Ammon's horn (tissue), 1 donor: ENCODE measurements around the gene RGMA.
"Not testable (repeated sequence)": the region's sequence is repeated elsewhere in the genome, so short reads cannot be mapped to it uniquely, and the experiment has no call there.

Experiments
- DNase-seq: peaks from one replicate; pipeline ENCODE4 v3.0.0-alpha.2; 2016; ENCODE audit warnings: low spot score

RGMA gene

DNA sequence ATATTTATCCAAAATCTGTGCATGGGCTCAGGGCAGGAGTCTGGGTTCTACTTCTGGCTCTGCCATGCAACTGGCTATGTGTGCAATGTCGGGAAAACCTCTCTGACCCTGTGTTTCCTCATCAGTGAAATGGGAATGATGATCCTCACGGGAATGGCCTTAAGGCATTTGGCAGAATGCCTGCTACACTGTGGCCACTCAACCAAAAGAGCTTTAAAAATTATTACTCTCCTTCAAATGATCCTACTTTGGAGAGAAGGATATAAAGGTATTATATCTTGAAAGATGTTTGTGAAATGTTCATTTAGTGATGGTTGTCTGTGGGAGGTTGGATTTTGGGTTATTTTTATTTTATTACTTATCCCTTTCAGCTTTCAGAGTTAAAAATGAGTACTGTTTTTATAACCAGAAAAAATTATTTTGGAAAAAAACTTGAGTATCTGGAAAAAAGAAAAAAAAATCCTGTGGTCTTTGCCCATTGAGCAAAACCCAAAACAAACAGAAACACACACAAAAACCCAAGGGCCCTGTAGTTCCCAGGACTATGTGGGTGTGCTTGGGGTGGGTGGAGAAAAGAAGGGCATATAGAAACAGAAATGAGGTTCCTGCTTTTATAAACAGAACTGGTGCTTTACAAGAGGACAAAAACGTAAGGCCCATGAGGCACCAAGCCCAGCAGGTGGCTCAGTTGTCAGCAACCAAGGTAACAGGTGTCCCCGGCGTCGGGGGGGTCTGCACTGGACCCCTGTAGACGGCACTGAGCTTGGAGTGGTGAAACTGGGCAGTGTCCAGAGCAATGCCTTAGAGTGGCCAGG lies 22.0 kb downstream of the RGMA start:
- no peak for DNase-seq

DNA sequence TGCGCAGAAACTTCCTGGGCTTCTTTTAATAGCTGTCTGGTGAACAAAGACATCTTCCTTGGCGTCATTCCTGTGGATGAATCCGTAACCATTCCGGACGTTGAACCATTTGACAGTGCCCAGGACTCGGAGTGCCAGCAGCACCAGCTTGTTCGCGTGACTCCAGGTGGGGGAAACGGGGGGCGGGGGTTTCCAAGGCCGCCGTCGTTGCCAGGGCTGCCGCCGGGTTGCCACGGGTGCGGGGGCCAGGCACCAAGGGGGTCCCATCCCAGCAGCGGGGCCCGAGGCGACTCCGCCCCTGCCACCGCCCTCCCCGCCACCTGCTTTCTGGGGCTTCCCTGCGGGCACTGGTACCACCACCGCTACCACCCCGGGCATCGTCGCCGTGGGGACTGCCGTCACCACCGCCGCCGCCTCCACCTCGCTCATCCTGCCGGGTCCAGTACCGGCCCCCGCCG lies 22.8 kb downstream of the RGMA start:
- no peak for DNase-seq

GRCh38 chr15:93065641-93066045 lies 23.4 kb downstream of the RGMA start:
- no peak for DNase-seq

DNA sequence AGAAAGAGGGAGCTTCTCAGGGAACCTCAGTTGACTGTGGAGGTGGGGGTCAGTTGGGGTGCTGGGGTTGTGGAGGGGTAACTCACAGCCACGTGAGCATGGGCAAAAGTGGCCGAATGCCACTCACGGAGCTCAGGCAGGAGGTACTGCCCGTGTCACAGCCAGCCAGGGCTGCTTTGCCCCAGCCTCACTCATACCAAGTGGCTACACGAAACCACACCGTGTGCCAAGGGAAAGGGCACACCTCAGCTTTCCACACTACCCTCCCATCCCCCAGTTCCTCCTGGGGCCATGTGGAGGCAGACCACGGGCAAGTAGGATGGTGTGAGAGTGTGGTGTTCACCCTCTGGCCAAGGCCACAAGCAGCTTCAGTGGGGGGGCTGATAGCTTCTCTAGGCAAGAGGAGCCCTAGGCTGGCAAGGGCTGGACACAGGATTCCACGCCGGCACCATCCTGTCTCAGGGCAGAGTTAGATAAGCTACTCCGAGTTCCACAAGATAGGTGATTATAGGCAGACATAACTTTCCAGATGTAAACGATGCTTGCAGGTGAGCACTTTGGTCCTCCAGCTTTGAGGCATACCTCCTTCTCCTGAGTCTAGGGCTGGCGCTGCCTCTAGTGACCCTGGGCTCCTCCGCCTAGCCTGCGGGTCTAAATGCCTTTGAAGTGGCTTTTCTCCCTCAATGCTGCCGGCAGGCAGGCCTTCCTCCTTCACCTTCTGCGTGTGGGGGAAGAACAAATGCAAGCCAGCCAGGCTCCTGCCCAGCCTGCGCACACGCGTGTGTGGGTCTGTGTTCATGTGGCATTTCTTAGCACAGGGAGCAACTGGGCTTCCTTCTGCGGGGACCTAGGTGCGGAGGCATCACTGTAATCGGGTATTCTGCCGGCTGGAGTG lies 25.0 kb downstream of the RGMA start:
- DNase-seq: no peak

DNA sequence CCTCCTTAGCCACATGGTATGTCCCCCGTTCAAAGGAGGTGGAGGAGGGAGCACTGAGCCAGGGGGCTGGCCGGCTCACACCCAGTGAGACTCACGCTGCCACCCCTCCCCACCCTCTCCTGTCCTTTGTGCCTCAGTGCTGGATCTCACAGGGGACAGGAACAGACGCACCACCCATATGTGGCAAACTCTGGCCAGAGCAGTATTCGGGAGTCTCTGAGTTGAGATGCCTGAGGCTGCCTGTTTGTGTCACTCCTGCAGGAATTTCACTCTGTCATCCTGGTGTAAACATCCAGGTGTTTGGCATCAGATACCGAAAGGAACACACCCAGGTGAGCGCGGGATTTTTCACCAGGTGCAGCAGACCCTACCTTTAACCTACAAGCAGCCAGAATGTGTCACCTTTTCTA lies 25.7 kb downstream of the RGMA start:
- no peak for DNase-seq

DNA sequence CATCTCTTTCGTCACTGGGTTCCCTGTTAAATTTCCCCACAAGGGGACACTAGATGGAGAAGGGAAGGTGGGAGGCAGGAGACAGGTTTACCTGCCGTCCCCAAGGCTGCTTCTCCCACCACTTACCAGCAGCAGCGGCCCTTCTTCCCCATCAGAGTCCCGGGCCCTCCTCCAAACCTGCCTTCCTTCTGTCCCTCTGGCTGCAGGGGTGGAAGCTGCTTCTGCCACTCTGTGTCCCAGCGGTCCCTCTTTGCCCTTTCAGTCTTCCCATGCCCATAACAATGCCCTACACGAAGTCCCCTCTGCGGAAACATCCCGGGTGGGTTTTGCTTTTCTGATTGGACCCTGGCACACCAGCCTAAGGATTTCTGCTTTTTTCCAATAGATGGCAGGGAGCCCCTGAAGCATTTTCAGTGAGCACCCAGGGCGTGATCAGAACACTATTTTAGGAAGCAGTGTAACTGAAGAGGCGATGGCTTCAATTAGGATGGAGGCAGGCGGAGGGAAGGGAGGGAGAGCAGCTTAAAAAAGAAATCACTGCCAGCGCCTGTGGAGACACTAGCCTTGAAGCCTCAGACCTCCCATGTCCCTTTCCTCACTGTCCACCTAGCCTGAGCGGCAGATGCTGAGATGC lies 26.3 kb downstream of the RGMA start:
- not testable (repeated sequence) for DNase-seq

GRCh38 chr15:93060336-93061248 lies 28.4 kb downstream of the RGMA start:
- DNase-seq: no peak

- no peak for DNase-seq
Observed at GRCh38 chr15:93059442-93059841, 29.6 kb downstream of the RGMA start.

DNA sequence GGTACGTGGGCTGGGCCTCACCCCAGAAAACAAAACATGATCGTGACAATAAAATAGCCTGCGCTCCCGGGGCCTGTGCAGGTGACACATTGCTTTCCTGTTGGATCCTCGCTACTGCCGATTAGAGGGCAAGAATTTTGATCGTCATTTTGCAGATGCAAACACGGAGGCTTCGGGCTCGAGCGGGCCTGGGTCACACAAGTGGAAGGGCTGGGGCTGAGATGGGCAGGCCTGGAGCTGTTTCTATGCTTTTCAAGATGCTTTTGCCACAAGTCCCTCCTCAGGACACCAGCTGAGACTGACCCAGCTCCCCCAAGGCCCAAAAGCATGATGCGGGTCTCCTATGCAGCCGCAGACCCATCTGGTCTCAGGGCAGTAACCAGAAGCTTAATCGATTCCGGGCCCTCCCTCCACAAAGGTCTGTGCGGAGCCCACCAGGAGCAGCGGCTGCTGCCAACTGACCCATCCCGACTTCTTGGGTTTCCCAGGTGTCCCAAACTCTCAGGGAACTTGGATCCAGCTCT lies 30.0 kb downstream of the RGMA start:
- DNase-seq: no peak

DNA sequence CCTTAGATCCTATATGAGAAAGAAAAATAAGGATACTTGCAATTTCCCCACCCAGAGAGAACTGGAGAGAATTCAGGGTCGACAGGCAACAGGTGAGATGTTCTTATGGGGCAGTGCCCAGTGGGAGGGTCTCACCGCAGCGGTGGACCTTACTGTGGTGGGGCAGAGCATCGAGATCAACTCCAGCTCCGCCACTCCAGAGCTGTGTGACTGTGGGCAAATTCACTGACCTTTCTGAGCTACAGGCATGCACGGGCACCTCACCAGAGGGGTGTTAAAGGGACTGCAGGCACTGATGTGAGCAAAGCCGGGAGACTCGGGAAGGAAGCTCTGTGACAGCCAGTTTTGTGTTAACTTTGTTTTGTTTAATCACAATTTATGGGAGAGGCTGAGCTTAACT lies 30.9 kb downstream of the RGMA start:
- no peak for DNase-seq

DNA sequence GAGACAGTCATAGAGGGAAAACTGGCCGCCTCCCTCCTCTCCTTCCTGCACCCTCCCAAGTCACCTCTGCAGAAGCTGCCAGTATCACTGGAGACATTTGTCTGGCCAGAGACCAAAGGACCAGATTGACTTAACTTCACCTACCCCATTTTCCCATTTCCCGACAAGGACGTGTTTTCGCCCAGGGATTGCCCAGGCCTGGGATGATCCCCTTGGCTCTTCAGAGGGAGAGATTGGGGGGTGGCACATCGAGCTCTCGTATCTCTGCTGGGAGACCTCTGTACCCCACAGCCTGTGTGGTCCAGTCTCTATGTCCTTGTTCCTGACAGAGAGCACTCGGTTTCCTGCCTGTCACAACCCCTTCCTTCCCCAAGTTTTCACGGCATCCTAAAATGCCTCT lies 31.4 kb downstream of the RGMA start:
- DNase-seq: no peak

GRCh38 chr15:93056836-93057235 lies 32.2 kb downstream of the RGMA start:
- no peak for DNase-seq

DNA sequence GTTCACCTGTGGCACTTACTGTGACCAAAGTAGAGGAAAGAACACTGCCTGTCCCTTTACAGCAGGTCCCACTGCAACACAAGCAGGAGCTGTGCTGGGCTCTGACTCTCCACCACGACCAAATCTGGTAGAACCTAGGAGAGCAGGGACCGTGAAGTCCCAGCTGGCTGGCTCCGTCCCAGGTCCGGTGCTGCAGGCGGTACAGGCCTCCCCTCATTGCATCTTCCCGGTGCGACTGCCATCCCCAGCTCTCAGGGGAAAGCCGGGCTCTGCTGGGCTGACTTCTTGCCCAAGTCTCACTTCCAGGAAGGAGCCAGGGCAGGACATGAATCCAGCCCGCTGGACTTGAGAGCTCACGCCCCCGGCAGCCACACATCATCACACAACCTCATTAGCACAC lies 33.8 kb downstream of the RGMA start:
- DNase-seq: no peak

DNA sequence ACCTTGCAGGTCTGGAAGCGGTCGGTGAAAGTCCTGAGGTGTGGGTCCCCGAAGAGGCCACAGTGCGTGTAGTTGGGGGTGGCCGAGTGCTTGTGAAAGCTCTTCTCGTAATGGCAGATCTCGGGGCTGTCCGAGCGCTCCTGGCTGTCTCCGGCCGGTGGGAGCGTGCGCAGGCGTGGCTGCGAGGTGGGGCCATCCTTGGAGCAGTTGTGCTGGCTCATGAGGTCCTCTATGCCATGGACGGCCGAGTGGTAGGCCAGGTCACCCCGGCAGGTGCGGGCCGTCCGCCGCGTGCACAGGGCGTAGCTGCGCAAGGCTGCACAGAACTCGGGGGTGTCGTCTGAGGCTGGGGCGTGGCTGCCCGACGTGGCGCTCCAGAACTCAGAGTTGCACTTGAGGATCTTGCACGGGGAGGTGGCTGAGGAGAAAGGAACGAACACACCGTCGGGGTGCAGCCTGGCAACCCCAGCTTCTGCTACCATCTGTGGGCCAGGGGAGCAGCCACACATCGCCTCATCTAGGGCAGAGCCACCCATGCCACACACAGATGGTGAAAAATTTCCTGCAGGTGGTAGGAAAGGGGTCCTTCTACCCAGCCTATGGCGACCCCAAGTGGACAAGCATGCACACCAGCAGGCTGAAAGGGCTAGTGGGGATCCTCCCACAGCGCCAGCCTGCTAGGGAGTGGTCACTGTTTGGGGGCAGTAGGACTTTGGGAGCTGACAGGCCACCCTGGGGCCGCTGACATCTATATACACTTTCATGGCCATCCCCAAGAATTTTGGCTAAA lies 36.7 kb downstream of the RGMA start:
- no peak for DNase-seq

- DNase-seq: no peak
Observed at GRCh38 chr15:93051236-93052089, 37.5 kb downstream of the RGMA start.

GRCh38 chr15:93050648-93051047 lies 38.4 kb downstream of the RGMA start:
- DNase-seq: no peak

DNA sequence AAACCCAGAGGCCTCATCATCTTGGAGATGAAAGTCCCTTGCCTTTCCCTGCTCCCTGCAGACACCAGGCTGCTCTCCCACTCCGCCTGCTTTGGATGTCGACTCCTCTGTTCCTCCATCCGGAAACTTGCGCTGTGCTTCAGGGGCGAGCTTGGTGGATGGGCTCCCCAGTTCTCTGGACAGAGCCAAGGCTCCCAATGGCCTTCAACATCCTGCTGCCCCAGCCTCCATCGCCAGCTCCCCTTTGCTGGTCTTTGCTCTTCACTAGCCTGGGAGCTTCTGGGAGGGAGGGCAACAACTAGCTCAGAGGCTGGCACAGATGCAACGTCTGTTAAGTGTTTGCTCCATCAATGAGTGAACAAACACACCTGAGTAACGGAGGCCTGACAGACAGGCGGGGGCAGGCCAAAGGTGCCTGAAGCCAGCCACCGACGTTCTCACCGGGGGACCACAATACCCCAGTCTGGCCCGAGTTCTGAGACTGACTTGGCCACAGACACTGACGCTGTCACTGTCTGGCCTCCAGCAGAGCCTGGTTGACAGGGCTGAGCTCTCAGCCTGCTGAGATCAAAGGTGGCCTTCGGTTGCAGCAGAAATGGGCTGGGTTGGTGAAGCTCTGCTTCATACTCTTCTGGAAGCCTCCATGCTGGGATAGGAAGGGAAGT lies 39.0 kb downstream of the RGMA start:
- DNase-seq: no peak

DNA sequence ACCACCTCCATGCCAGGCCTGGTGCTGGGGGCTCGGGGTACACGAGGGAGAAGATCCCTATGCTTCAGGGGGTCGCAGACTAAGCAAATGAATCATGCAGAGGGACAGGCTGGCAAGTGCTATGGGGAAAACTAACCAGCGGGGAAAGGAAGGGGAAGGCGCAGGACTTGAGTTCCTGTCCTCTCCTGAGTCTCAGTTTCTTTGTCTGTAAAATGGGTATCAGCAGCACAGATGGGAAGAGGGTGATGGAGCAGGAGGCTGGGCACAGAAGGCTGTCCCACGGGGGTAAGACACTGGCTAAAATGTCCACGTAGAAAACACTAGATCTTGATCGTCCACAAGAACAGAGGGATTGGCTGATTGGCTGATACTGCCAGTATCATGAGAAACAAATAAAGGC lies 39.8 kb downstream of the RGMA start:
- no peak for DNase-seq

DNA sequence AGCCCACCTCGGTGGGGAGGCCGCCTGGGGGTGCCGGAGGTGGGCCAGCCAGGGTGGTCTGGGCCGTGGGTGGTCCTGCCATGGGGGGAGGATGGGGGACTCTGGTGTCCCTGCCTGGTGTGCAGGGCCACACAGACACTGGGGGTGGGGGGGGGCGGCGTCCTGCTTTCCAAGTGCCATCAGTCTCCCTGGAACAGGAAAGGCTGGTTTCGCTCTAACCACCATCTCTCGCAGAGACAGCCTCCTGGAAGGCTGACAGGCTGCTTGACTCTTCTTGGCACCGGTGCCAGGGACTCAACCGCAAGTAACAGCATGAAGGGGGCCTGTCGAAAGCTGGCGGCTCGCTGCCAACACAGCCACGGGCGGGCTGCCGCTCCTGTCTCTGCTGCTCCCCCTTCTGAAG lies 40.3 kb downstream of the RGMA start:
- DNase-seq: peak; percentile 63
